ENCODE results near the gene PTPN14.

The PTPN14 gene

DNA sequence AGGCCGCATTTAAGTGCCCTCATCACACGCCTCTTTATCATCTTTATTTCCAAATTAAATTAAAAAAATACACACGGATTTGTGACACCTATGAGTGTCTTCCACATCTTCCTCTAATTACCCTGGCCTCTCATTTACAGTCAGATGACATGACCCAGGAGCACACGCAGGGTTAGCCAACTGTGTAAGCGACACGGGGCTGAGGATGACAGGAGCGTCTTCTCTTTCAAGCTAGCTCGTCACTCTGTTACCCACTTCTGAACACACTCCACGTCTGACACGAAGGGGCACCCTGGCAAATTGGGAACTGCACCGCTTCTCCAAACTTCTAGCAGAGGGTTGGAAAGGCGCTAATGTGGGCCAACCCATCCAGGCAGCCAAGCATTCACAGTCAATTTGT lies 158.3 kb downstream of the PTPN14 start:
- TF ChIP-seq, protein P1, sequence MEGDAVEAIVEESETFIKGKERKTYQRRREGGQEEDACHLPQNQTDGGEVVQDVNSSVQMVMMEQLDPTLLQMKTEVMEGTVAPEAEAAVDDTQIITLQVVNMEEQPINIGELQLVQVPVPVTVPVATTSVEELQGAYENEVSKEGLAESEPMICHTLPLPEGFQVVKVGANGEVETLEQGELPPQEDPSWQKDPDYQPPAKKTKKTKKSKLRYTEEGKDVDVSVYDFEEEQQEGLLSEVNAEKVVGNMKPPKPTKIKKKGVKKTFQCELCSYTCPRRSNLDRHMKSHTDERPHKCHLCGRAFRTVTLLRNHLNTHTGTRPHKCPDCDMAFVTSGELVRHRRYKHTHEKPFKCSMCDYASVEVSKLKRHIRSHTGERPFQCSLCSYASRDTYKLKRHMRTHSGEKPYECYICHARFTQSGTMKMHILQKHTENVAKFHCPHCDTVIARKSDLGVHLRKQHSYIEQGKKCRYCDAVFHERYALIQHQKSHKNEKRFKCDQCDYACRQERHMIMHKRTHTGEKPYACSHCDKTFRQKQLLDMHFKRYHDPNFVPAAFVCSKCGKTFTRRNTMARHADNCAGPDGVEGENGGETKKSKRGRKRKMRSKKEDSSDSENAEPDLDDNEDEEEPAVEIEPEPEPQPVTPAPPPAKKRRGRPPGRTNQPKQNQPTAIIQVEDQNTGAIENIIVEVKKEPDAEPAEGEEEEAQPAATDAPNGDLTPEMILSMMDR (IDR thresholded peaks at IDR 0.05; ENCODE audit: unreplicated experiment in 3 of 3) = no peak
- Mint-ChIP-seq H3K4me1 (no peaks in the 10 kb centered on the region), H3K36me3 (ENCODE audit: low read depth) (peaks cover 64% of the 10 kb centered on the region), H3K9me3 (no peaks in the 10 kb centered on the region), H3K27me3 (ENCODE audit: low read depth) (no peaks in the 10 kb centered on the region), H3K27ac (no peak overlapping the region), H3K4me3 (no peak overlapping the region)

DNA sequence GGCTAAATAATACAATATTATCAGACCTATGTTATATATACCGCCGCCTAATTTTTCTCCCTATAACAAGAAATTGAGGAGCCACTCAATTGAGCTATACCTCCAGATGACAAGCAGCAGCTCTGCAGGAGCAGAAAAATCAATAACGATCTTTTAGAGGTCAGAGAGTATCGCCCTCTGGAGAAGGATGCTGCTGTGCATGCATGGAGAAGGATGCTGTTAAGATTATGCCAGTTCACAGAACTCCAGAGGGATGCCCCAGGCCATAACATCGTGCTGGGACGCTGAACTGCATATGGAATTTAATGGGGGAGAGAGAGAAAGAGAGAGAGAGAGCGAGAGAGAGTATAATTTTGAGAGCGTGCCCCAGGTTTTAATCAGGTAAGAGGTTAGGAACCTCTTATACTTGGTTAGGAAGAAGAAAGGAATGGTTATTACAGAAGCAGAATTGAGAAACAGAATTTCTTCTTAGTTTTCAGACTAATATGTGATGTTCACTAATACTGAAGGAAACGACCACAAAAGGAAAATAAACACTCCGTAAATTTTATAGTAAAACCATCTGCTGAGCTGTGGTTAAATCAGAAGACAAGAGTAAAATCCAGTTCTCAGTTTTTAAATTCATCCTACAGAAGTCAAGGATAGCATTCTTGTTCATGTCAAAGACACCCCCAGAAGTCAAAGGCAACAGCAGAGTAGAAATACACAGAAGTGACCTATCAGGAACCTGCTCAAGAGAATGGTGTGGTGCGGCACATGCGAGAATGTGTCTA lies 159.3 kb downstream of the PTPN14 start:
- H3K27ac Mint-ChIP-seq = no peak overlapping the region
- TF ChIP-seq, protein P1 (IDR thresholded peaks at IDR 0.05; ENCODE audit: unreplicated experiment in 3 of 3) = no peak
- H3K4me3 Mint-ChIP-seq = no peak overlapping the region
- H3K9me3 Mint-ChIP-seq = no peaks in the 10 kb centered on the region
- no peaks in the 10 kb centered on the region for H3K4me1 Mint-ChIP-seq
- peaks cover 54% of the 10 kb centered on the region for H3K36me3 Mint-ChIP-seq (ENCODE audit: low read depth)
- H3K27me3 Mint-ChIP-seq (ENCODE audit: low read depth) = no peaks in the 10 kb centered on the region

DNA sequence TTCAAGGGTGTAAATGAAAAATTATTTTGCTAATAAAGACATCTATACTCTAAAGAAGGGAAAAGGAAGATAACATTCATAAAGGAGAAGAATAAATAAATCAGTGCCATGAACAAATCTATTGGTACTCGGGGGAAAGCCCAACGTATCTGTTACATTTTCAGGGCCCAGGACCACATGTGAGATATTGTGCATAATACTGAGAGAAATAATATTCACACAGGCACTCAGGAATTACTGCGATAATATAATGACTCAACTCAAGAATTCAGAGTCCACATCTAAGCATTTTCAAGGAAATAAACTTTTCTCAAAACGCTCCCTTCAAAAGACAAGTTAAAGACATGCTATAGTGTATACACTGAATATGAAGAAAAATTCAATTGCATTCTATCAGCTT lies 161.7 kb downstream of the PTPN14 start:
- H3K27me3 Mint-ChIP-seq (ENCODE audit: low read depth) = no peaks in the 10 kb centered on the region
- H3K27ac Mint-ChIP-seq = no peak overlapping the region
- TF ChIP-seq, protein P1 (IDR thresholded peaks at IDR 0.05; ENCODE audit: unreplicated experiment in 3 of 3) = no peak
- peaks cover 51% of the 10 kb centered on the region for H3K36me3 Mint-ChIP-seq (ENCODE audit: low read depth)
- H3K9me3 Mint-ChIP-seq = no peaks in the 10 kb centered on the region
- H3K4me1 Mint-ChIP-seq = no peaks in the 10 kb centered on the region
- H3K4me3 Mint-ChIP-seq = no peak overlapping the region

DNA sequence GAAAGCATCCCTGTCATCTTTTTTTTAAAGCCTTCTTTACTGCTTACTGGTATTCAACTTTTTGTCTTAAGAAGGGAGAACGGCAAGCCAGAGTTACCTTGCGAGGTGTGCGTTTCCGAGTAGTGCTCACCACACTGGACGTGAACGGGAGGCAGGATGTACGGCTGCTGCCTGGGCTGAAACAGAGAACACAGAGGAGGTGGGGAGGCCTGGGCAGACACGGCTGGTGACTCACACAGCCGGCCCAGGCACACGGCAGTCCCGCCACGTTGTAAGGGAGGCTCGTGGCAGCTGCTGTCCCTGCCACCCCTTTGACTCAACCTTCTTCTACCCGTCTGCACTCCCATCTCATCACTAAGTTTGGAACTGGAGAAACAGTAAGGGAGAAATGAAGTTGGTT lies 164.7 kb downstream of the PTPN14 start:
- no peaks in the 10 kb centered on the region for H3K27me3 Mint-ChIP-seq (ENCODE audit: low read depth)
- no peaks in the 10 kb centered on the region for H3K9me3 Mint-ChIP-seq
- TF ChIP-seq, protein P1 (IDR thresholded peaks at IDR 0.05; ENCODE audit: unreplicated experiment in 3 of 3) = no peak
- H3K4me1 Mint-ChIP-seq = no peaks in the 10 kb centered on the region
- peaks cover 57% of the 10 kb centered on the region for H3K36me3 Mint-ChIP-seq (ENCODE audit: low read depth)
- H3K27ac Mint-ChIP-seq = no peak overlapping the region
- no peak overlapping the region for H3K4me3 Mint-ChIP-seq

DNA sequence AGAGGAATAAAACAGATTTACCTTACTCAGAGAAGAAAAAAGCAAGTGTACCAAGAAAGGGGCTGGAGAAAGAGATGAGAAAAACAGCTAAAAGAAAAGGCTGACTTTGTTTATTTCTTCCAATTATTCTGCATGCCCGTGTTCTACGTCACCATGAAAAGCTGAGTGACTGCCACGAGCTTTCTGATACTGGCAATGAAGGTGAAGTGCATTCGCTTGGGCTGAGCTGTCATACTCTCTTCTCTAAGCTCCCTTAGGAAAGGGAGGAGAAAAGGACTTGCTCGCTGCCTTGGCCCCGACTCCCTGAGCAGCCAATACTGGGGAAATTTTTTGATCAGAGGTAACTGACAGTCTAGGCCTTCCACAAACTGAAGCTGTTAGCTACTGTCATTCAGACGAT lies 165.1 kb downstream of the PTPN14 start:
- Mint-ChIP-seq H3K9me3 (no peaks in the 10 kb centered on the region), H3K27ac (no peak overlapping the region), H3K4me3 (no peak overlapping the region), H3K36me3 (ENCODE audit: low read depth) (peaks cover 61% of the 10 kb centered on the region), H3K27me3 (ENCODE audit: low read depth) (no peaks in the 10 kb centered on the region), H3K4me1 (no peaks in the 10 kb centered on the region)
- TF ChIP-seq, protein P1 (IDR thresholded peaks at IDR 0.05; ENCODE audit: unreplicated experiment in 3 of 3) = no peak

DNA sequence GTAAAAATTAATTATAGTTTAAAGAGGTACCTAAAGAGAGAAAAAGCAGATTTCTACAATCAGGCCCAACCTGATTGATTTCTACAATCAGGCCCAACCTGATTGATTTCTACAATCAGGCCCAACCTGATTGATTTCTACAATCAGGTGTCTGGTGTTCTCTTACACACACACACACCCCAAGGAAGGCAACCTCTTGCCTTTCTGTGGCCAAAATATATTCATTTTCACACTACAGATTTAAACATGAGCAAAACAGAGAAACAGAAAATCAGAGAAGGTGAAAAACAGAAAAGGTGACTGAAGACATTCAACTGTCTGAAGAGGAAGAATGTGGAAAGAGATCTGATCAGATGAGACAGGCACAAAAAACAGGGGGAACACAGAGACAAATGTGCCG lies 166.0 kb downstream of the PTPN14 start:
- TF ChIP-seq, protein P1 (IDR thresholded peaks at IDR 0.05; ENCODE audit: unreplicated experiment in 3 of 3) = no peak
- no peak overlapping the region for H3K27ac Mint-ChIP-seq
- peaks cover 64% of the 10 kb centered on the region for H3K36me3 Mint-ChIP-seq (ENCODE audit: low read depth)
- no peak overlapping the region for H3K4me3 Mint-ChIP-seq
- H3K4me1 Mint-ChIP-seq = no peaks in the 10 kb centered on the region
- H3K9me3 Mint-ChIP-seq = no peaks in the 10 kb centered on the region
- H3K27me3 Mint-ChIP-seq (ENCODE audit: low read depth) = no peaks in the 10 kb centered on the region

All from nephron (organoid).